ENCODE data around the gene PAK6.

PAK6 gene

GRCh38 chr15:40322531-40323238 is 83.8 kb downstream of the PAK6 start:
- WGBS (ENCODE audit: insufficient coverage) = 75% methylated on average over 21 of the region's 26 CpGs
- DNase-seq = peak in 1 of 3 donors; percentile 26
- ChIA-PET CTCF (interaction anchor here (0.8 to 24.3 kb wide), 11 partner anchors 12 to 103 kb away, joined by 3 to 1099 read pairs (median 6); partner anchors contain the start of genes ANKRD63, CCDC9B, IVD and PLCB2), POLR2A (interaction anchor here (0.6 to 2.9 kb wide), 7 partner anchors 8 to 40 kb away, joined by 3 to 27 read pairs (median 4); no protein-coding TSS in a partner anchor)
- Histone ChIP-seq H3K9me3 (ENCODE audit: control extremely low read depth in 1 of 5, control insufficient read depth in 4 of 5, insufficient read depth in 2 of 5, low read depth in 1 of 5, low read length in 4 of 5) (no peaks in the 10 kb centered on the region), H3K36me3 (ENCODE audit: control insufficient read depth in 4 of 4, insufficient read depth in 4 of 4, low read length in 3 of 4) (peaks cover 0 to 20% (median under 1%) of the 10 kb centered on the region in 4 experiments), H3K27me3 (replicated peaks in 2 of 5; ENCODE audit: control insufficient read depth in 4 of 5, insufficient read depth in 5 of 5, low read length in 4 of 5) (no peaks in the 10 kb centered on the region), H3K27ac (ENCODE audit: insufficient read depth in 1 of 2, low read depth in 1 of 2, low read length in 2 of 2, poor library complexity in 1 of 2, severe bottlenecking in 2 of 2) (no peak overlapping the region), H3K4me3 (ENCODE audit: control insufficient read depth in 1 of 7, extremely low read depth in 1 of 7, insufficient read depth in 4 of 7, low read depth in 2 of 7, low read length in 6 of 7) (peak overlapping the region in 4 of 7 experiments; percentile 26 to 84 (median 81)), H3K4me1 (ENCODE audit: control extremely low read depth in 1 of 4, control insufficient read depth in 4 of 4, insufficient read depth in 4 of 4, low read length in 3 of 4) (peaks cover 25 to 57% (median 52%) of the 10 kb centered on the region in 4 experiments)

DNA sequence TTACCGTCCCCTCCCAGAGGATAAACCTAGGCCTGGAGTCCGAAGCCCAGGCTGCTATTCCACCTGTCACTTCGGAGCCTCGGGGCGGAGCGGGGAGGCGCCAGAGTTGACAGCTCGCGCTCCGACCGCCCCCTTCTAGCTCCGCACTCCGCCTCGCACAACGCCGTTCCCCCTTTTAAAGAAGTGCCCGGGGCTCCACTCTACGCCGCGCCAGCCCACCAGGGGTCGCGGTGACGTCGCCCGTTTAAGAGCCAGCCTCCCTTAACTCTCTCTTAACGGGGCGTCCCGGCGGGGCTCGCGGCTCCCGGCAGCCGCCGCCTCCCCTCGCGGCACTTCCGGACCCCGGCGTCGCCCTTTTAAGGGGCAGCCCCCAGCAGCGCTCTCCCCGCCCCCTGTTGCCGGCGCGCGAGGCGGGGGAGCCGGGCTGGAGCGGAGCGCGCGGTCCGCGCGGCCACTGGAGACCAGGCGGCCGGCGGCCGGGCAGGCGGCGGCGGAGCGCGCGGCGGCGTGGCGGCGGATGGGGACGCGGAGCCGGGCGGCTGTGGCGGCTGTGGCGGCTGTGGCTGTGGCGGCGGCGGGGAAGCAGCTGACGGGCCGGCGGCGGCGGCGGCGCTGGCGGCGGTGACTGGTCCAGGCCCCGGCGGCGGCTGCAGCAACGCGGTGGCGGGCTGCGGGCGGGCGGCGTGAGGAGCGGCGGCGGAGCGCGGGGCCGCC is 84.5 kb downstream of the PAK6 start, which contains the start of gene INAFM2:
Gene INAFM2, plus strand, starts transcription at position 454 of the 714 bp plus-strand sequence. CDS start 364 bp downstream, outside the sequence.
- peaks cover 32 to 64% (median 59%) of the 10 kb centered on the region in 4 experiments for H3K4me1 ChIP-seq (ENCODE audit: control extremely low read depth in 1 of 4, control insufficient read depth in 4 of 4, insufficient read depth in 4 of 4, low read length in 3 of 4)
- DNase-seq = peak; percentile 96 to 98 (median 98)
- CTCF ChIA-PET = interaction anchor here (0.9 to 24.3 kb wide), 10 partner anchors 12 to 100 kb away, joined by 3 to 1099 read pairs (median 8); partner anchors contain the start of genes ANKRD63, CCDC9B, IVD and PLCB2

DNA sequence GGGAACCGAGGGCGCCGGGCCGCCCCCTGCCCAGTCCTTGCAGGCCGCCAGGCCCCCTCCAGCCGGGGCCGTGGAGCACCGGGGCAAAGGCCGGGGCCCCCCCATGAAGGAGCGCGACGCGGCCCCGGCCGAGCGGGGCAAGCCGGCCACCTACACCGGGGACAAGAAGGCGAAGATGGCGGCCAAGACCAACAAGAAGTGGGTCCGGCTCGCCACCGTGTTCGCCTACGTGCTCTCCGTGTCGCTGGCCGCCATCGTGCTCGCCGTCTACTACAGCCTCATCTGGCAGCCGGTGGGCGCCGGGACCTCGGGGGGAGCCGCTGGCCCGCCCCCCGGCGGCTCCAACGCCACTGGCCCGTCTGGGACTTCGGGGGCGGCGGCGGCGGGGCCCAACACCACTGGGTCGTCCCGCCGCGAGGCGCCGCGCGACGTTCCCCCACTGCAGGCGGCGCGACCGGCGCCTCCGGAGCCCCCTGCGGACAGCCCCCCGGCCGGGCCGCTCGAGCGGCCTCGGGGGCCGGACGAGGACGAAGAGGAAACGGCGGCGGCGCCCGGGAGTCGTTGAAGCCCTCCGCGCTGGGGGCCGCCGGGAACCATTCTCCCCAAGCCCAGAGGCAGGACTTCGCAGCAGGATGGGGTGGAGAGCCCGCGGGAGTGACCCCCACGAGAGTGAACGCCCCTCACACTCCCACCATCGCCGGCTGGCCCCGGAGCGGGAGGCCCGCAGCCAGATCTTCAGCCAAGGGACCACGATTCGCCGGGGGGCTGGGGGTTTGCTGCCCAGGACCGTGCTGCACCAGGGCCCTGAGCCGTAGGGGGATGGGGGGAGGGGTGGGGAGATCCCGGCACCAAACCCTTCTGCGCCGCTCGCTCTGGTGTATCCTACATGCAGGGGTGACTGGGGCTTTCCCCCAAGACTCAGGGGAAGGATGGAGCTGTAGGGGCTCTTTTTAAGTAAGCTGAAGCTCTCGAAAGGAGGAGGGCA is 85.4 kb downstream of the PAK6 start:
- Histone ChIP-seq H3K4me1 (ENCODE audit: control extremely low read depth in 1 of 4, control insufficient read depth in 4 of 4, insufficient read depth in 4 of 4, low read length in 3 of 4) (peaks cover 39 to 72% (median 67%) of the 10 kb centered on the region in 4 experiments), H3K27me3 (replicated peaks in 2 of 5; ENCODE audit: control insufficient read depth in 4 of 5, insufficient read depth in 5 of 5, low read length in 4 of 5) (no peaks in the 10 kb centered on the region), H3K4me3 (ENCODE audit: control insufficient read depth in 1 of 7, extremely low read depth in 1 of 7, insufficient read depth in 4 of 7, low read depth in 2 of 7, low read length in 6 of 7) (peak overlapping the region; percentile 41 to 84 (median 81)), H3K9me3 (ENCODE audit: control extremely low read depth in 1 of 5, control insufficient read depth in 4 of 5, insufficient read depth in 2 of 5, low read depth in 1 of 5, low read length in 4 of 5) (no peaks in the 10 kb centered on the region), H3K27ac (ENCODE audit: insufficient read depth in 1 of 2, low read depth in 1 of 2, low read length in 2 of 2, poor library complexity in 1 of 2, severe bottlenecking in 2 of 2) (peak overlapping the region in 1 of 2 experiments; percentile 59), H3K36me3 (ENCODE audit: control insufficient read depth in 4 of 4, insufficient read depth in 4 of 4, low read length in 3 of 4) (peaks cover 0 to 20% (median 2%) of the 10 kb centered on the region in 4 experiments)
- WGBS (ENCODE audit: insufficient coverage) = under 1% methylated on average over 82 of the region's 101 CpGs
- CTCF ChIA-PET = interaction anchor here (1.3 to 26.5 kb wide), 7 partner anchors 12 to 94 kb away, joined by 4 to 1099 read pairs (median 174); partner anchors contain the start of genes ANKRD63, CCDC9B, INAFM2 and PLCB2
- POLR2A ChIA-PET = interaction anchor here (1.5 to 2.9 kb wide), 4 partner anchors 10 to 13 kb away, joined by 11 to 33 read pairs (median 24); no protein-coding TSS in a partner anchor
- DNase-seq = peak in 2 of 3 donors; percentile 49 to 56

More for the DNA sequence above, 84.5 kb downstream of the PAK6 start, which contains the start of gene INAFM2:
- peaks cover 0 to 20% (median 2%) of the 10 kb centered on the region in 4 experiments for H3K36me3 ChIP-seq (ENCODE audit: control insufficient read depth in 4 of 4, insufficient read depth in 4 of 4, low read length in 3 of 4)
- H3K9me3 ChIP-seq (ENCODE audit: control extremely low read depth in 1 of 5, control insufficient read depth in 4 of 5, insufficient read depth in 2 of 5, low read depth in 1 of 5, low read length in 4 of 5) = no peaks in the 10 kb centered on the region
- POLR2A ChIA-PET = interaction anchor here (0.6 to 2.9 kb wide), 7 partner anchors 9 to 40 kb away, joined by 3 to 27 read pairs (median 4); no protein-coding TSS in a partner anchor
- H3K27me3 ChIP-seq (replicated peaks in 2 of 5; ENCODE audit: control insufficient read depth in 4 of 5, insufficient read depth in 5 of 5, low read length in 4 of 5) = no peaks in the 10 kb centered on the region
- peak within 1 kb of the TSS; percentile 41 to 84 (median 81) for H3K4me3 ChIP-seq (ENCODE audit: control insufficient read depth in 1 of 7, extremely low read depth in 1 of 7, insufficient read depth in 4 of 7, low read depth in 2 of 7, low read length in 6 of 7)
- H3K27ac ChIP-seq (ENCODE audit: insufficient read depth in 1 of 2, low read depth in 1 of 2, low read length in 2 of 2, poor library complexity in 1 of 2, severe bottlenecking in 2 of 2) = peak within 1 kb of the TSS in 1 of 2 experiments; percentile 59
- 0% methylated on average over 55 of the region's 103 CpGs for WGBS (ENCODE audit: insufficient coverage)

GRCh38 chr15:40325188-40325587 is 86.3 kb downstream of the PAK6 start:
- ChIA-PET POLR2A (interaction anchor here (1.7 to 2.0 kb wide), 2 partner anchors 9 to 12 kb away, joined by 11 to 33 read pairs; no protein-coding TSS in a partner anchor), CTCF (interaction anchor here (1.2 to 26.5 kb wide), 6 partner anchors 12 to 97 kb away, joined by 4 to 1099 read pairs (median 8); partner anchors contain the start of genes ANKRD63, CCDC9B, INAFM2 and PLCB2)
- Histone ChIP-seq H3K27ac (ENCODE audit: insufficient read depth in 1 of 2, low read depth in 1 of 2, low read length in 2 of 2, poor library complexity in 1 of 2, severe bottlenecking in 2 of 2) (peak overlapping the region in 1 of 2 experiments; percentile 59), H3K36me3 (ENCODE audit: control insufficient read depth in 4 of 4, insufficient read depth in 4 of 4, low read length in 3 of 4) (peaks cover 0 to 26% (median 2%) of the 10 kb centered on the region in 4 experiments), H3K4me1 (ENCODE audit: control extremely low read depth in 1 of 4, control insufficient read depth in 4 of 4, insufficient read depth in 4 of 4, low read length in 3 of 4) (peaks cover 47 to 82% (median 77%) of the 10 kb centered on the region in 4 experiments), H3K9me3 (ENCODE audit: control extremely low read depth in 1 of 5, control insufficient read depth in 4 of 5, insufficient read depth in 2 of 5, low read depth in 1 of 5, low read length in 4 of 5) (no peaks in the 10 kb centered on the region), H3K27me3 (replicated peaks in 2 of 5; ENCODE audit: control insufficient read depth in 4 of 5, insufficient read depth in 5 of 5, low read length in 4 of 5) (no peaks in the 10 kb centered on the region), H3K4me3 (ENCODE audit: control insufficient read depth in 1 of 7, extremely low read depth in 1 of 7, insufficient read depth in 4 of 7, low read depth in 2 of 7, low read length in 6 of 7) (peak overlapping the region in 6 of 7 experiments; percentile 68 to 84 (median 81))
- 83% methylated on average over 1 of the region's 2 CpGs for WGBS (ENCODE audit: insufficient coverage)
- DNase-seq = no peak

- H3K4me3 ChIP-seq (ENCODE audit: control insufficient read depth in 1 of 7, extremely low read depth in 1 of 7, insufficient read depth in 4 of 7, low read depth in 2 of 7, low read length in 6 of 7) = peak overlapping the region in 6 of 7 experiments; percentile 68 to 84 (median 81)
- H3K36me3 ChIP-seq (ENCODE audit: control insufficient read depth in 4 of 4, insufficient read depth in 4 of 4, low read length in 3 of 4) = peaks cover 0 to 26% (median 2%) of the 10 kb centered on the region in 4 experiments
- no peaks in the 10 kb centered on the region for H3K27me3 ChIP-seq (replicated peaks in 2 of 5; ENCODE audit: control insufficient read depth in 4 of 5, insufficient read depth in 5 of 5, low read length in 4 of 5)
- ChIA-PET POLR2A (interaction anchor here (0.6 to 2.0 kb wide), 5 partner anchors 9 to 83 kb away, joined by 3 to 33 read pairs (median 4); no protein-coding TSS in a partner anchor), CTCF (interaction anchor here (1.2 to 26.5 kb wide), 6 partner anchors 12 to 96 kb away, joined by 4 to 1099 read pairs (median 8); partner anchors contain the start of genes ANKRD63, CCDC9B, INAFM2 and PLCB2)
- H3K4me1 ChIP-seq (ENCODE audit: control extremely low read depth in 1 of 4, control insufficient read depth in 4 of 4, insufficient read depth in 4 of 4, low read length in 3 of 4) = peaks cover 49 to 87% (median 81%) of the 10 kb centered on the region in 4 experiments
- WGBS (ENCODE audit: insufficient coverage) = 100% methylated on average over 1 of the region's 2 CpGs
- peak in 2 of 3 donors; percentile 33 to 37 for DNase-seq
- H3K9me3 ChIP-seq (ENCODE audit: control extremely low read depth in 1 of 5, control insufficient read depth in 4 of 5, insufficient read depth in 2 of 5, low read depth in 1 of 5, low read length in 4 of 5) = no peaks in the 10 kb centered on the region
- H3K27ac ChIP-seq (ENCODE audit: insufficient read depth in 1 of 2, low read depth in 1 of 2, low read length in 2 of 2, poor library complexity in 1 of 2, severe bottlenecking in 2 of 2) = no peak overlapping the region
Observed at GRCh38 chr15:40325700-40326099, 86.8 kb downstream of the PAK6 start.
